ENCODE results near the gene CARD18.
A peak's percentile ranks its signal among the peaks of the same experiment; 100 is the strongest.
"Not testable (repeated sequence)": the region's sequence is repeated elsewhere in the genome, so short reads cannot be mapped to it uniquely, and the experiment has no call there.

CARD18 gene

GRCh38 chr11:105135883-105136282 lies 3.7 kb downstream of the CARD18 start:
- DNase-seq (ENCODE audit: extremely low read depth in 1 of 2, low read depth in 1 of 2): no peak

- DNase-seq (ENCODE audit: extremely low read depth in 1 of 2, low read depth in 1 of 2): no peak
These were observed 6.7 kb downstream of the CARD18 start for GRCh38 chr11:105132716-105133511.

GRCh38 chr11:105130189-105130813 lies 9.3 kb downstream of the CARD18 start:
- DNase-seq (ENCODE audit: extremely low read depth in 1 of 2, low read depth in 1 of 2): no peak

GRCh38 chr11:105124756-105125155 lies 14.8 kb downstream of the CARD18 start:
- DNase-seq (ENCODE audit: extremely low read depth in 1 of 2, low read depth in 1 of 2): no peak

GRCh38 chr11:105111145-105111944 lies 28.2 kb downstream of the CARD18 start:
- DNase-seq (ENCODE audit: extremely low read depth in 1 of 2, low read depth in 1 of 2): no peak

GRCh38 chr11:105110688-105111030 lies 28.9 kb downstream of the CARD18 start:
- DNase-seq (ENCODE audit: extremely low read depth in 1 of 2, low read depth in 1 of 2): no peak

GRCh38 chr11:105109855-105110687 lies 29.5 kb downstream of the CARD18 start:
- DNase-seq (ENCODE audit: extremely low read depth in 1 of 2, low read depth in 1 of 2): no peak

GRCh38 chr11:105109321-105109720 lies 30.2 kb downstream of the CARD18 start:
- no peak for DNase-seq (ENCODE audit: extremely low read depth in 1 of 2, low read depth in 1 of 2)

- no peak for DNase-seq (ENCODE audit: extremely low read depth in 1 of 2, low read depth in 1 of 2)
These were observed 31.3 kb downstream of the CARD18 start for GRCh38 chr11:105108247-105108646.

GRCh38 chr11:105107226-105107825 lies 32.2 kb downstream of the CARD18 start:
- DNase-seq (ENCODE audit: extremely low read depth in 1 of 2, low read depth in 1 of 2): peak in 1 of 2 donors; percentile 7

GRCh38 chr11:105106140-105106539 lies 33.4 kb downstream of the CARD18 start:
- DNase-seq (ENCODE audit: extremely low read depth in 1 of 2, low read depth in 1 of 2): no peak

GRCh38 chr11:105104292-105104691 lies 35.3 kb downstream of the CARD18 start:
- no peak for DNase-seq (ENCODE audit: extremely low read depth in 1 of 2, low read depth in 1 of 2)

GRCh38 chr11:105103336-105103735 lies 36.2 kb downstream of the CARD18 start:
- DNase-seq (ENCODE audit: extremely low read depth in 1 of 2, low read depth in 1 of 2): no peak

GRCh38 chr11:105102079-105102581 lies 37.4 kb downstream of the CARD18 start:
- DNase-seq (ENCODE audit: extremely low read depth in 1 of 2, low read depth in 1 of 2): not testable (repeated sequence)

GRCh38 chr11:105100981-105101630 lies 38.5 kb downstream of the CARD18 start:
- DNase-seq (ENCODE audit: extremely low read depth in 1 of 2, low read depth in 1 of 2): no peak

- no peak for DNase-seq (ENCODE audit: extremely low read depth in 1 of 2, low read depth in 1 of 2)
These were observed 39.4 kb downstream of the CARD18 start for GRCh38 chr11:105100206-105100605.

- not testable (repeated sequence) for DNase-seq (ENCODE audit: extremely low read depth in 1 of 2, low read depth in 1 of 2)
These were observed 40.0 kb downstream of the CARD18 start for GRCh38 chr11:105099594-105099993.

- no peak for DNase-seq (ENCODE audit: extremely low read depth in 1 of 2, low read depth in 1 of 2)
These were observed 47.0 kb downstream of the CARD18 start for GRCh38 chr11:105092256-105093239.
